Adrenal gland (tissue), 12 donors: ENCODE results near the gene SPOCK1. TPM values are rescaled to one million over a fixed set of nuclear protein-coding genes. Genes with fewer than 3 reads are reported as not detected.
A peak's percentile ranks its signal among the peaks of the same experiment; 100 is the strongest.

Experiments used
- DNase-seq, 7 donors: peaks; one replicate each; pipeline ENCODE4 v3.0.0-alpha.2; 2019 to 2020
- H3K27ac ChIP-seq, 5 donors: fragments of 200-600 bp; sonication (generic) in 4 of 5; 1 replicate in 3 of 5; 2 replicates in 2 of 5; pipeline versions ENCODE4 v1.5.1 to v1.8.0; 2016 to 2020; ENCODE audit warnings: mild to moderate bottlenecking in 1 of 5
- H3K27me3 ChIP-seq: fragments of 200-600 bp; 2 replicates; pipeline ENCODE4 v1.8.0; 2021
- H3K36me3 ChIP-seq, 2 donors: fragments of 200-600 bp; replicated peaks in 1 of 2; 1 replicate in 1 of 2; 2 replicates in 1 of 2; pipeline versions ENCODE4 v1.5.1 to v1.8.0; 2018 to 2022
- H3K4me1 ChIP-seq, 2 donors: fragments of 200-600 bp; replicated peaks in 1 of 2; 1 replicate in 1 of 2; 2 replicates in 1 of 2; pipeline versions ENCODE4 v1.5.1 to v1.8.0; 2018 to 2021
- H3K4me3 ChIP-seq, 4 donors: fragments of 200-600 bp; sonication (generic) in 3 of 4; one replicate each; pipeline ENCODE4 v1.5.1; 2016 to 2018
- H3K9me3 ChIP-seq, 3 donors: fragments of 200-600 bp; sonication (generic) in 1 of 3; replicated peaks in 1 of 3; 1 replicate in 2 of 3; 2 replicates in 1 of 3; pipeline versions ENCODE4 v1.5.1 to v1.8.0; 2016 to 2021
- CTCF ChIP-seq, 6 experiments: fragments of 450-650 bp in 4 of 6; fragments of 200-600 bp in 2 of 6; sonication (generic) in 1 of 6; IDR thresholded peaks; 1 replicate in 5 of 6; 2 replicates in 1 of 6; pipeline versions ENCODE4 v1.5.1 to v1.8.0; 2016 to 2021; ENCODE audit warnings: antibody characterized with exemption in 6 of 6, mild to moderate bottlenecking in 2 of 6, moderate library complexity in 1 of 6
- POLR2A ChIP-seq, 2 donors: fragments of 450-650 bp; IDR thresholded peaks; one replicate each; pipeline ENCODE4 v1.6.1; 2017; ENCODE audit warnings: antibody characterized with exemption in 2 of 2, mild to moderate bottlenecking in 2 of 2, moderate library complexity in 1 of 2
- WGBS, 4 donors: extraction: QIAGEN DNeasy Blood & Tissue Kit in 2 of 4; methylation state at CpG; one replicate each; pipeline versions ENCODE4 v1.1.5 to v1.1.7; 2013 to 2017; 5-methylcytosine and 5-hydroxymethylcytosine counted together
- intact Hi-C, 2 donors: fragments of 100-400 bp; cut with DNase I; formaldehyde crosslinking; loops; one replicate each; pipeline versions ENCODE4 v1.14.1 to v1.15.0; 2022 to 2023
- polyA plus RNA-seq, 3 donors: library from polyadenylated mRNA; stranded (reverse); fragments of 200-250 nt in 2 of 3; fragments of 350-450 nt in 1 of 3; fragmentation: Illumina TruSeq in 1 of 3; extraction: RNeasy Lipid Tissue Mini Kit (QIAGEN cat#74804) in 1 of 3; gene quantifications; one replicate each; pipeline ENCODE4 v1.2.3, GENCODE V29; 2013 to 2014
- total RNA-seq, 9 donors: library from RNA; depleted of rRNA in 4 of 9; stranded (reverse); fragments of >200 nt in 4 of 9; fragments of 120-200 nt in 1 of 9; fragmentation: NEBNext Ultra II Directional in 1 of 9; extraction: Animal tissue kit (Norgen Biotek cat#: 25700) in 1 of 9; gene quantifications; one replicate each; pipeline versions ENCODE4 v1.1.0 to v1.2.4, GENCODE V29; 2013 to 2023
- donor health status: healthy with polysubstance abuse.
- donor health status: Bipolar disorder and iron deficiency.
- donor health status: DM: yes; HTN: yes; CAD: no.
- donor health status: DM: no; HTN: no; CAD: no.
- donor health status: DM: no; HTN: no; CAD: no.
- donor health status: DM: yes; HTN: yes; CAD: no.

Gene SPOCK1
- total and polyA plus RNA-seq, 12 donors, result 5.4 to 102 (median 55.6) TPM

GRCh38 chr5:137016783-137017324, 482.3 kb downstream of the SPOCK1 start:
- no peak for TF ChIP-seq POLR2A (IDR thresholded peaks at IDR 0.05)
- peak in 1 of 6 experiments; percentile 11 for TF ChIP-seq CTCF (IDR thresholded peaks at IDR 0.05)
- intact Hi-C loops, result no loop called here
- WGBS, 4 donors, result 44 to 57% (median 53%) methylated on average over 5 of the region's 5 CpGs

GRCh38 chr5:137015540-137016116, 483.5 kb downstream of the SPOCK1 start:
- H3K4me3 ChIP-seq, result no peak overlapping the region
- H3K27me3 ChIP-seq, result no peaks in the 10 kb centered on the region
- DNase-seq, result no peak
- H3K36me3 ChIP-seq, result no peaks in the 10 kb centered on the region
- TF ChIP-seq POLR2A (IDR thresholded peaks at IDR 0.05), result no peak
- TF ChIP-seq CTCF (IDR thresholded peaks at IDR 0.05), result no peak
- no peaks in the 10 kb centered on the region for H3K9me3 ChIP-seq
- no peaks in the 10 kb centered on the region for H3K4me1 ChIP-seq
- no peak overlapping the region for H3K27ac ChIP-seq
- intact Hi-C loops, result no loop called here
- 73 to 82% (median 78%) methylated on average over 2 of the region's 2 CpGs for WGBS, 4 donors

More at GRCh38 chr5:137016783-137017324, 482.3 kb downstream of the SPOCK1 start:
- Histone ChIP-seq H3K36me3 (no peaks in the 10 kb centered on the region), H3K4me1 (no peaks in the 10 kb centered on the region), H3K4me3 (no peak overlapping the region), H3K27ac (no peak overlapping the region), H3K27me3 (no peaks in the 10 kb centered on the region), H3K9me3 (no peaks in the 10 kb centered on the region)
- no peak for DNase-seq

GRCh38 chr5:137014731-137015130, 484.4 kb downstream of the SPOCK1 start:
- no peak for DNase-seq
- no peaks in the 10 kb centered on the region for H3K27me3 ChIP-seq
- TF ChIP-seq POLR2A (IDR thresholded peaks at IDR 0.05), result no peak
- TF ChIP-seq CTCF (IDR thresholded peaks at IDR 0.05), result no peak
- 46 to 80% (median 68%) methylated on average over 3 of the region's 3 CpGs for WGBS, 4 donors
- H3K36me3 ChIP-seq, result no peaks in the 10 kb centered on the region
- H3K27ac ChIP-seq, result no peak overlapping the region
- H3K4me1 ChIP-seq, result no peaks in the 10 kb centered on the region
- intact Hi-C loops, result no loop called here
- H3K9me3 ChIP-seq, result no peaks in the 10 kb centered on the region
- H3K4me3 ChIP-seq, result no peak overlapping the region

GRCh38 chr5:137010226-137010625, 488.9 kb downstream of the SPOCK1 start:
- intact Hi-C loops, result no loop called here
- H3K4me1 ChIP-seq, result no peaks in the 10 kb centered on the region
- no peaks in the 10 kb centered on the region for H3K36me3 ChIP-seq
- 38 to 48% (median 43%) methylated on average over 3 of the region's 3 CpGs for WGBS, 4 donors
- TF ChIP-seq POLR2A (IDR thresholded peaks at IDR 0.05) (no peak), CTCF (IDR thresholded peaks at IDR 0.05) (no peak)
- H3K27ac ChIP-seq, result no peak overlapping the region
- DNase-seq, result no peak
- H3K4me3 ChIP-seq, result no peak overlapping the region
- no peaks in the 10 kb centered on the region for H3K9me3 ChIP-seq
- H3K27me3 ChIP-seq, result no peaks in the 10 kb centered on the region
